GM19397 (cell line): Measurements from ENCODE around the gene GMPS.

Experiments
- ATAC-seq: cut with Tn5 transposase; IDR thresholded peaks from one replicate; pipeline ENCODE4 v1.9.1; 2021; ENCODE audit warnings: mild to moderate bottlenecking, moderate library complexity; ENCODE audit not compliant: unreplicated experiment

The GMPS gene

GRCh38 chr3:155991212-155991611, 120.8 kb downstream of the GMPS start:
- ATAC-seq = no peak

- no peak for ATAC-seq
Measured at GRCh38 chr3:155991847-155992246, 121.4 kb downstream of the GMPS start.
